Mammary epithelial cell (primary cell): Measurements from ENCODE around the gene MIOX.

ENCODE experiments used
- CTCF ChIP-seq, 2 donors: IDR thresholded peaks in 1 of 2; conservative IDR thresholded peaks in 1 of 2; 2 replicates each; pipeline ENCODE4 v1.5.1; 2011 to 2012; ENCODE audit warnings: inconsistent platforms in 2 of 2, low read length in 2 of 2, mild to moderate bottlenecking in 2 of 2, control low read depth in 1 of 2, low read depth in 1 of 2; ENCODE audit not compliant: insufficient read depth in 1 of 2; ENCODE audit errors: extremely low read depth in 1 of 2
- EZH2 ChIP-seq: IDR thresholded peaks from 2 replicates; pipeline ENCODE4 v1.6.1; 2012; ENCODE audit warnings: low read length, inconsistent platforms, borderline replicate concordance

- TF ChIP-seq CTCF (conservative IDR thresholded peaks at IDR 0.05 in 1 of 2, IDR thresholded peaks at IDR 0.05 in 1 of 2; ENCODE audit: extremely low read depth in 1 of 2, insufficient read depth in 1 of 2, low read depth in 1 of 2, low read length in 2 of 2) (no peak), EZH2 (no peak)
These were observed 41.4 kb upstream of the MIOX start for GRCh38 chr22:50445071-50445879.
